Adrenal gland (tissue), 12 donors: Measurements from ENCODE around the gene PAQR4. TPM values are rescaled to one million over a fixed set of nuclear protein-coding genes. Genes with fewer than 3 reads are reported as not detected.
A peak's percentile ranks its signal among the peaks of the same experiment; 100 is the strongest.

Experiments
- DNase-seq, 7 donors: peaks; one replicate each; pipeline ENCODE4 v3.0.0-alpha.2; 2019 to 2020
- H3K27ac ChIP-seq, 5 donors: fragments of 200-600 bp; sonication (generic) in 4 of 5; 1 replicate in 3 of 5; 2 replicates in 2 of 5; pipeline versions ENCODE4 v1.5.1 to v1.8.0; 2016 to 2020; ENCODE audit warnings: mild to moderate bottlenecking in 1 of 5
- H3K27me3 ChIP-seq: fragments of 200-600 bp; 2 replicates; pipeline ENCODE4 v1.8.0; 2021
- H3K36me3 ChIP-seq, 2 donors: fragments of 200-600 bp; replicated peaks in 1 of 2; 1 replicate in 1 of 2; 2 replicates in 1 of 2; pipeline versions ENCODE4 v1.5.1 to v1.8.0; 2018 to 2022
- H3K4me1 ChIP-seq, 2 donors: fragments of 200-600 bp; replicated peaks in 1 of 2; 1 replicate in 1 of 2; 2 replicates in 1 of 2; pipeline versions ENCODE4 v1.5.1 to v1.8.0; 2018 to 2021
- H3K4me3 ChIP-seq, 4 donors: fragments of 200-600 bp; sonication (generic) in 3 of 4; one replicate each; pipeline ENCODE4 v1.5.1; 2016 to 2018
- H3K9me3 ChIP-seq, 3 donors: fragments of 200-600 bp; sonication (generic) in 1 of 3; replicated peaks in 1 of 3; 1 replicate in 2 of 3; 2 replicates in 1 of 3; pipeline versions ENCODE4 v1.5.1 to v1.8.0; 2016 to 2021
- POLR2A ChIP-seq, 2 donors: fragments of 450-650 bp; IDR thresholded peaks; one replicate each; pipeline ENCODE4 v1.6.1; 2017; ENCODE audit warnings: antibody characterized with exemption in 2 of 2, mild to moderate bottlenecking in 2 of 2, moderate library complexity in 1 of 2
- WGBS, 4 donors: extraction: QIAGEN DNeasy Blood & Tissue Kit in 2 of 4; methylation state at CpG; one replicate each; pipeline versions ENCODE4 v1.1.5 to v1.1.7; 2013 to 2017; 5-methylcytosine and 5-hydroxymethylcytosine counted together
- intact Hi-C, 2 donors: fragments of 100-400 bp; cut with DNase I; formaldehyde crosslinking; loops; one replicate each; pipeline versions ENCODE4 v1.14.1 to v1.15.0; 2022 to 2023
- polyA plus RNA-seq, 3 donors: library from polyadenylated mRNA; stranded (reverse); fragments of 200-250 nt in 2 of 3; fragments of 350-450 nt in 1 of 3; fragmentation: Illumina TruSeq in 1 of 3; extraction: RNeasy Lipid Tissue Mini Kit (QIAGEN cat#74804) in 1 of 3; gene quantifications; one replicate each; pipeline ENCODE4 v1.2.3, GENCODE V29; 2013 to 2014
- total RNA-seq, 9 donors: library from RNA; depleted of rRNA in 4 of 9; stranded (reverse); fragments of >200 nt in 4 of 9; fragments of 120-200 nt in 1 of 9; fragmentation: NEBNext Ultra II Directional in 1 of 9; extraction: Animal tissue kit (Norgen Biotek cat#: 25700) in 1 of 9; gene quantifications; one replicate each; pipeline versions ENCODE4 v1.1.0 to v1.2.4, GENCODE V29; 2013 to 2023
- TF ChIP-seq, protein P1 (sequence below), 6 experiments: fragments of 450-650 bp in 4 of 6; fragments of 200-600 bp in 2 of 6; sonication (generic) in 1 of 6; IDR thresholded peaks; 1 replicate in 5 of 6; 2 replicates in 1 of 6; pipeline versions ENCODE4 v1.5.1 to v1.8.0; 2016 to 2021; ENCODE audit warnings: antibody characterized with exemption in 6 of 6, mild to moderate bottlenecking in 2 of 6, moderate library complexity in 1 of 6
- donor health status: healthy with polysubstance abuse.
- donor health status: Bipolar disorder and iron deficiency.
- donor health status: DM: yes; HTN: yes; CAD: no.
- donor health status: DM: no; HTN: no; CAD: no.
- donor health status: DM: no; HTN: no; CAD: no.
- donor health status: DM: yes; HTN: yes; CAD: no.

Gene PAQR4
- total and polyA plus RNA-seq, 12 donors: 4.1 to 17.0 (median 12.1) TPM

DNA sequence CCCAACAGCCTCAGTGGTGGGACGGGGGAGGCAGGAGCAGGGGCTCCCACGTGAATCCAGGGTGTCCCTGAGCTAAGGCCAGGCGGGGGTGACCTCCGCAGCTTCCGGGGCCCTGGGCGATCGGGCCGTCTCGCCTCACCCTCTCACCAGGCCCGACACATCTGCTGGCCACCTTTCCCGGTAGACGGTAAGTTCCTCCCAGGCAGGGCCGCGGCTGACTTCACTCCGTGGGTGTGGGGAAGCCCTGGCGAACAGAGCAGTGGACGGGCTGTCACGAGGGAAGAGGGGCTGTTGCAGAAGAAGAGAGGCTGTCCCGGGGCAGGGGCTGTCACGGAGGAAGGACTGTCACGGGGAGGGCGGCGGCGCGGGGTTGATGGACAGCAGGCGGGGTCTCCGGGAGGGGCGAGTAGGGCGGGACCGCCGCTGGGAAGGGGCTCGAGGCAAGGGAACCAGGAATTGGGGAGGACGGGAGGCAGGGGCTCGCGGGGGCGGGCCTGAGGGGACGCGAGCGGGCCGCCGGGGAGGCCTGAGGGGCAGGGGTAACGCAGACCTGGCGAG lies 10.6 kb downstream of the PAQR4 start:
- Histone ChIP-seq H3K36me3 (no peaks in the 10 kb centered on the region), H3K4me3 (peak overlapping the region in 2 of 4 donors; percentile 62 to 72), H3K9me3 (no peaks in the 10 kb centered on the region), H3K4me1 (peaks cover 12 to 24% of the 10 kb centered on the region in 2 donors), H3K27me3 (peaks cover 4% of the 10 kb centered on the region), H3K27ac (no peak overlapping the region)
- DNase-seq: no peak
- 3 to 10% (median 4%) methylated on average over 7 to 43 of the region's 43 CpGs for WGBS, 4 donors
- intact Hi-C loops: loop anchor here in 1 of 2 donors (10.0 kb wide), 1 partner anchor 55 kb away; no protein-coding TSS in a partner anchor
- TF ChIP-seq, protein P1, sequence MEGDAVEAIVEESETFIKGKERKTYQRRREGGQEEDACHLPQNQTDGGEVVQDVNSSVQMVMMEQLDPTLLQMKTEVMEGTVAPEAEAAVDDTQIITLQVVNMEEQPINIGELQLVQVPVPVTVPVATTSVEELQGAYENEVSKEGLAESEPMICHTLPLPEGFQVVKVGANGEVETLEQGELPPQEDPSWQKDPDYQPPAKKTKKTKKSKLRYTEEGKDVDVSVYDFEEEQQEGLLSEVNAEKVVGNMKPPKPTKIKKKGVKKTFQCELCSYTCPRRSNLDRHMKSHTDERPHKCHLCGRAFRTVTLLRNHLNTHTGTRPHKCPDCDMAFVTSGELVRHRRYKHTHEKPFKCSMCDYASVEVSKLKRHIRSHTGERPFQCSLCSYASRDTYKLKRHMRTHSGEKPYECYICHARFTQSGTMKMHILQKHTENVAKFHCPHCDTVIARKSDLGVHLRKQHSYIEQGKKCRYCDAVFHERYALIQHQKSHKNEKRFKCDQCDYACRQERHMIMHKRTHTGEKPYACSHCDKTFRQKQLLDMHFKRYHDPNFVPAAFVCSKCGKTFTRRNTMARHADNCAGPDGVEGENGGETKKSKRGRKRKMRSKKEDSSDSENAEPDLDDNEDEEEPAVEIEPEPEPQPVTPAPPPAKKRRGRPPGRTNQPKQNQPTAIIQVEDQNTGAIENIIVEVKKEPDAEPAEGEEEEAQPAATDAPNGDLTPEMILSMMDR (IDR thresholded peaks at IDR 0.05): no peak
- no peak for TF ChIP-seq POLR2A (IDR thresholded peaks at IDR 0.05)

- no peaks in the 10 kb centered on the region for H3K9me3 ChIP-seq
- peak; percentile 85 to 93 (median 90) for DNase-seq
- H3K4me3 ChIP-seq: peak within 1 kb of the TSS in 3 of 4 donors; percentile 16 to 72 (median 62)
- H3K27me3 ChIP-seq: peaks cover 4% of the 10 kb centered on the region
- intact Hi-C loops: loop anchor here in 1 of 2 donors (10.0 kb wide), 1 partner anchor 56 kb away; no protein-coding TSS in a partner anchor
- no peaks in the 10 kb centered on the region for H3K36me3 ChIP-seq
- WGBS, 4 donors: 6 to 83% (median 11%) methylated on average over 6 to 91 of the region's 91 CpGs
- peaks cover 12 to 24% of the 10 kb centered on the region in 2 donors for H3K4me1 ChIP-seq
- TF ChIP-seq, protein P1 (IDR thresholded peaks at IDR 0.05): no peak
- TF ChIP-seq POLR2A (IDR thresholded peaks at IDR 0.05): peak; percentile 87 to 93
- peak within 1 kb of the TSS in 4 of 5 donors; percentile 78 to 84 (median 82) for H3K27ac ChIP-seq
Observed at GRCh38 chr16:2980227-2981176, 11.4 kb downstream of the PAQR4 start, which contains the start of gene PKMYT1. Gene PKMYT1 (minus strand): TSS chr16:2980446. CDS start chr16:2979657, 789 bp downstream.

DNA sequence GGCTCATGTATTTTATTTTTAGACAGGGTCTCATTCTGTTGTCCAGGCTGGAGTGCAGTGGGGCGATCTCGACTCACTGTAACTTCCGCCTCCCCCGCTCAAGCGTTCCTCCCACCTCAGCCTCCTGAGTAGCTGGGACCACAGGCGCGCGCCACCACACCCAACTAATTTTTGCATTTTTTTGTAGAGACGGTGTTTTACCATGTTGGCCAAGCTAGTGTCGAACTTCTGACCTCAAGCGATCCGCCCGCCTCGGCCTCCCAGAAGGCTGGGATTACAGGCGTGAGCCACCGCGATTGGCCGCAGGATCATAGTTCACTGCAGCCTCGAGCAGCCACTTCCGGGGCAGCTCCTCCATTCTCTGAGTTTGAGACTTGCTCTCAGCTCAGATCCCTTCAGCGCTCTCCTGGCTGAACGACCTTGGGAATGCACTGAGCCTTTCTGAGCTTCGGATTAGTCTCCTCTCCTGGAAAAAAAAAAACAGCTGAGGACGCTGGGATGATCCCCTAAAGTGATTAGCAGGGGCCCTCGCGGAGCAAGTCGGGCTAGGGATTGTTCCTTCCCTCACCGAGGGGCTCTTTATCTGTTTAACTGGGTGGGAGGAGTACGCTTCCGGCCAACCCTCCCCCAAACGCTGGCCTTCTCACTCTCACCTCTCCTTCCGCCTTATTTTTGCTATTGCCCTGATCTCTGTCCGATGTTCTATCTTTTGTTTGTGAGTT lies 12.2 kb downstream of the PAQR4 start:
- H3K4me3 ChIP-seq: peak overlapping the region in 1 of 4 donors; percentile 62
- intact Hi-C loops: loop anchor here in 1 of 2 donors (10.0 kb wide), 1 partner anchor 57 kb away; no protein-coding TSS in a partner anchor
- peak in 1 of 2 donors; percentile 13 for TF ChIP-seq POLR2A (IDR thresholded peaks at IDR 0.05)
- TF ChIP-seq, protein P1 (IDR thresholded peaks at IDR 0.05): no peak
- peaks cover 4% of the 10 kb centered on the region for H3K27me3 ChIP-seq
- peak in 6 of 7 donors; percentile 55 to 71 (median 69) for DNase-seq
- no peaks in the 10 kb centered on the region for H3K36me3 ChIP-seq
- WGBS, 4 donors: 35 to 43% (median 38%) methylated on average over 33 of the region's 33 CpGs
- peaks cover 12 to 24% of the 10 kb centered on the region in 2 donors for H3K4me1 ChIP-seq
- no peaks in the 10 kb centered on the region for H3K9me3 ChIP-seq
- H3K27ac ChIP-seq: peak overlapping the region in 4 of 5 donors; percentile 78 to 84 (median 82)
